ENCODE measurements around the gene EFCAB12.
"Not testable (repeated sequence)": the region's sequence is repeated elsewhere in the genome, so short reads cannot be mapped to it uniquely, and the experiment has no call there.

EFCAB12 gene

GRCh38 chr3:129363356-129363755, 65.1 kb downstream of the EFCAB12 start:
- DNase-seq: not testable (repeated sequence)

DNA sequence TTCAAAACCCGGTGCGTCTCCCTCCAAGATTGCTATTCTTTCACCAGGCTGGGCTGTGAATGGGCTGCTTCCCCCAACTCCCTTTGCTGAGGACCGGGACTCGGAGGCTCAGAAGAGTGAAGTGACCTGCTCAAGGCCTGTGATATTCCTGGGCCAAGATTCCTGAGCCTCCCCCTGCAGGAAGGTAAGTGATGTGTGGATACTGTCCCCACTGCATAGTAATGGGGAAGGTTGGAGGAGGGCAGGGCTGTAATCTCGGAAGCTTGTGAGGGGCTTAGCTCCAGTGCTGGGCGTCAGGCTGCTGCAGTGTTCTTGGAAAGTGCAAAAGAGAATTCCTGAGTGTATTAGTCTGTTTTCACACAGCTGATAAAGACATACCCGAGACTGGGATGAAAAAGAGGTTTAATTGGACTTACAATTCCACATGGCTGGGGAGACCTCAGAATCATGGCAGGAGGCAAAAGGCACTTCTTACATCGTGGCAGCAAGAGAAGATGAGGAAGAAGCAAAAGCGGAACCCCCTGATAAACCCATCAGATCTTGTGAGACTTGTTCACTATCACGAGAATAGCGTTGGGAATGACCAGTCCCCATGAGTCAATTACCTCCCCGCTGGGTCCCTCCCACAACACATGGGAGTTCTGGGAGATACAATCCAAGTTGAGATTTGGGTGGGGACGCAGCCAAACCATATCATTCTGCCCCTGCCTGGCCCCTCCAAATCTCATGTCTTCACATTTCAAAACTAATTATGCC, 67.6 kb downstream of the EFCAB12 start:
- no peak for DNase-seq

GRCh38 chr3:129360171-129360611, 68.2 kb downstream of the EFCAB12 start:
- DNase-seq: no peak

- DNase-seq: no peak
Observed at GRCh38 chr3:129358772-129359371, 69.6 kb downstream of the EFCAB12 start.

GRCh38 chr3:129358177-129358771, 70.2 kb downstream of the EFCAB12 start:
- DNase-seq: no peak

DNA sequence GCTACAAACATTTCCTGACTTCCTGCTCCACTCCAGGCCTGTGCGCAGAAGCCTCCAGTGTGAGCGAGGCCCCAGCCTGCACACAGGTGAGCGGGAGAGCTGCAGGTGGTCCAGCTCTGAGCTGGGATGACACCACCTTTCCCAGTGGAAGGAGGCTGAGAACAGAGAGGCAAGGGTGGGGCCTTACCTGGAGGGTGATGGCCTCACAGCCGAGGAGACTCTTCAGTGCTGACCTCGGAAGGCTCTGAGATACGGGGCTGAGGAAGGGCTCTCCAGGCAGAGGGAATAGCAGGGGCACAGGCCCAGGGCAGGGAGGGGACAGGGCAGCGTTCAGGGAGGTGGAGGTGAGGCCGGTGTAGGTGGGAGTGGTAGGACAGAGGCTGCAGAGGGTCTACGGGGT, 70.8 kb downstream of the EFCAB12 start:
- DNase-seq: no peak

- no peak for DNase-seq
Observed at GRCh38 chr3:129356756-129357425, 71.5 kb downstream of the EFCAB12 start.

- no peak for DNase-seq
Observed at GRCh38 chr3:129353589-129353941, 74.9 kb downstream of the EFCAB12 start.

- DNase-seq: no peak
Observed at GRCh38 chr3:129352650-129353588, 75.5 kb downstream of the EFCAB12 start.

DNA sequence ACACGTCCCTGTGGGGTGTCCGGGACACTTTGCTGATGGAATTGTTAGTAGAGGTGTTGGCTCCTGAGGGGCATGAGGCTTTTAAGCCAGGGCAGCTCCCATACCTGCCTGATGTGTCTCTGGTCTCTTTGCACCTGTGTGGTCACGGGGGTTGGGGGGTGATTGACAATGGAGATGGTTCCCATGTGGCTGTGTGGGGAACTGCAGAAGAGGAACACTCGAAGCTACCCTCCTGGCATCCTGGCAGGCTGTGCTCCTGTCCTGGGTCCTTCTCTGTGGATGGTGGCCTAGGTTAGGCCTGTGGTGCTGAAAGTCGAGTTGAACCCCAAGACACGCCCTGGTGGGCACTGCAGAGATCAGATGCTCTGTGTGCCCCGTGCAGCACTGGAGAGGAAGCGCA, 76.4 kb downstream of the EFCAB12 start:
- DNase-seq: no peak
